Karpas-422 (cell line): Measurements from ENCODE around the gene USP24. TPM values are rescaled to one million over a fixed set of nuclear protein-coding genes. Genes with fewer than 3 reads are reported as not detected.

ENCODE experiments used
- DNase-seq: peaks from one replicate; pipeline ENCODE4 v3.0.0-alpha.2; 2015
- H2AFZ ChIP-seq: fragments of 200-600 bp; sonication (generic); 2 replicates; pipeline ENCODE4 v1.6.1; 2014; ENCODE audit warnings: antibody characterized with exemption, low read length, mixed read lengths
- H3K27ac ChIP-seq: fragments of 200-600 bp; sonication (generic); 2 replicates; pipeline ENCODE4 v1.5.1; 2014; ENCODE audit warnings: mild to moderate bottlenecking, low read length, moderate library complexity
- H3K27me3 ChIP-seq: fragments of 200-600 bp; sonication (generic); 2 replicates; pipeline ENCODE4 v1.6.1; 2014; ENCODE audit warnings: low read length, mixed read lengths
- H3K36me3 ChIP-seq: fragments of 200-600 bp; sonication (generic); 2 replicates; pipeline ENCODE4 v1.6.1; 2014; ENCODE audit warnings: low read length, mixed read lengths; ENCODE audit not compliant: insufficient read depth
- H3K4me1 ChIP-seq: fragments of 200-600 bp; sonication (generic); 2 replicates; pipeline ENCODE4 v1.6.1; 2014; ENCODE audit warnings: mild to moderate bottlenecking, low read length, mixed read lengths
- H3K4me2 ChIP-seq: fragments of 200-600 bp; sonication (generic); 2 replicates; pipeline ENCODE4 v1.6.1; 2014; ENCODE audit warnings: low read length, low read depth, mild to moderate bottlenecking; ENCODE audit not compliant: poor library complexity, severe bottlenecking
- H3K4me3 ChIP-seq: fragments of 200-600 bp; sonication (generic); 2 replicates; pipeline ENCODE4 v1.5.1; 2014; ENCODE audit warnings: mild to moderate bottlenecking, antibody characterized with exemption, low read length, mixed read lengths
- H3K79me2 ChIP-seq: fragments of 200-600 bp; sonication (generic); 2 replicates; pipeline ENCODE4 v1.6.1; 2014; ENCODE audit warnings: mild to moderate bottlenecking, low read length, mixed read lengths
- H3K9ac ChIP-seq: fragments of 200-600 bp; sonication (generic); 2 replicates; pipeline ENCODE4 v1.6.0; 2014; ENCODE audit warnings: low read length
- H3K9me2 ChIP-seq: fragments of 200-600 bp; sonication (generic), shearing (Covaris generic); replicated peaks from 2 replicates; pipeline ENCODE4 v1.6.0; 2014; ENCODE audit warnings: mild to moderate bottlenecking, low read length, moderate library complexity; ENCODE audit not compliant: insufficient read depth
- H3K9me3 ChIP-seq: fragments of 300-700, 200-600 bp; sonication (generic); 2 replicates; pipeline ENCODE4 v1.6.1; 2014; ENCODE audit warnings: low read length, mixed read lengths
- H4K20me1 ChIP-seq: fragments of 200-600 bp; sonication (generic); 2 replicates; pipeline ENCODE4 v1.6.1; 2014; ENCODE audit warnings: mild to moderate bottlenecking, antibody characterized with exemption, low read length, low read depth; ENCODE audit not compliant: insufficient read depth
- total RNA-seq: library from RNA; depleted of rRNA; stranded (reverse); fragments of >200 nt; shearing (Covaris generic); gene quantifications from 2 replicates; pipeline ENCODE4 v1.2.3, GENCODE V29; 2014; ENCODE audit warnings: low replicate concordance

USP24 gene
- total RNA-seq, 1 experiment from 2014 or later = 89.8 TPM

GRCh38 chr1:55071477-55071876 is 143.7 kb downstream of the USP24 start:
- Histone ChIP-seq H3K27me3 (no peaks in the 10 kb centered on the region), H3K27ac (no peak overlapping the region), H3K4me2 (no peak overlapping the region), H3K4me1 (no peaks in the 10 kb centered on the region), H2AFZ (no peak overlapping the region), H3K9me2 (no peaks in the 10 kb centered on the region), H4K20me1 (no peaks in the 10 kb centered on the region), H3K36me3 (peaks cover 50% of the 10 kb centered on the region; the same call in 1 of the 2 replicates), H3K79me2 (no peaks in the 10 kb centered on the region), H3K9me3 (no peaks in the 10 kb centered on the region), H3K9ac (no peak overlapping the region), H3K4me3 (no peak overlapping the region)
- no peak for DNase-seq

DNA sequence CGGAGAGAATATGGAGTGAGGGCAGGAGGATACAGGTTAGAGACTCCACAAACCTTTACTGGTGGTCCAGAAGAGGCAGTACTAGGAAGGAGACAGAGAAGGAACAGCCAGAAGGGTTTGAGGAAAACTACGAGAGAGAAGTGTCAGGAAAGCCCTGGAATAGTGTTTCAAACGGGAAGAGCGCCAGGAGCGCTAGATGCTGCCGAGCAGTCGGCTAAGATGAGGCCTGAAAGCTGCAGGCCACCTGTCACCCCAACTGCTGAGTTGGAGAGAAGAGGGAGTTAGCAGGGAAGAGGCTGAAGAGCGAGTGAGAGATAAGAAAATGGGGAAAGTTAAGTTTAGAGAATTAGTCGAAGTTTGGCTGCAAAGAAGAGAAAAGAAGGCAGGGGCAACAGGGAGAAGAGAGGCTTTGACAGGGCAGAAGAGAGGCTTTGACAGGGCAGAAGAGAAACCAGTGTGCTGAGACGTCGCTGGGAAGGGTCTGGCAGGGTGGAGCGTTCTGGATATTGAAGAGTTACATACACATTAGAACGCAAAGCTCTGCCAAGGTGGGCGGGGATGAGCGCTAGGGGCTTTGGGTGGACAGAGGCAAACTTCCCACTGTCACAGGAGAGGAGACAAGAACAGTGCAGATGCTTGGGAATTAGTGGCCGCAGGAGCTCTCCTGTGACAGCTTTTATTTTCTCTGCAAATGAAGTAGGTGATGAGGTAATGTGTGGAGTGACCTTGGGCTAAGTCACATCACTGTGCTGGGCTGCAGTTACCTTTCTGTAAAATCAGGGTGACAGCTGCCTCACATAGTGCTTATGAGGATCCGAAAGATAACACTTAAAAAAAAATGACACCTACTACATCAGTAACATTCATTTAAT is 144.6 kb downstream of the USP24 start:
- Histone ChIP-seq H3K4me1 (no peaks in the 10 kb centered on the region), H3K27me3 (no peaks in the 10 kb centered on the region), H3K9me3 (no peaks in the 10 kb centered on the region), H3K4me3 (no peak overlapping the region), H3K4me2 (no peak overlapping the region), H3K9me2 (no peaks in the 10 kb centered on the region), H3K36me3 (peaks cover 47% of the 10 kb centered on the region; the same call in 1 of the 2 replicates), H2AFZ (no peak overlapping the region), H3K27ac (no peak overlapping the region), H3K9ac (no peak overlapping the region), H4K20me1 (no peaks in the 10 kb centered on the region), H3K79me2 (no peaks in the 10 kb centered on the region)
- DNase-seq = no peak

- Histone ChIP-seq H3K9me2 (no peaks in the 10 kb centered on the region), H3K9me3 (no peaks in the 10 kb centered on the region), H3K4me2 (no peak overlapping the region), H3K79me2 (no peaks in the 10 kb centered on the region), H3K4me3 (no peak overlapping the region), H3K9ac (no peak overlapping the region), H3K4me1 (peaks cover 6% of the 10 kb centered on the region; the same call in 1 of the 2 replicates), H3K27ac (no peak overlapping the region), H3K27me3 (no peaks in the 10 kb centered on the region), H4K20me1 (no peaks in the 10 kb centered on the region), H3K36me3 (peaks cover 43% of the 10 kb centered on the region; the same call in 1 of the 2 replicates), H2AFZ (no peak overlapping the region)
- DNase-seq = no peak
These were observed 145.9 kb downstream of the USP24 start for GRCh38 chr1:55069280-55069679.

GRCh38 chr1:55068638-55069037 is 146.5 kb downstream of the USP24 start:
- Histone ChIP-seq H3K9ac (no peak overlapping the region), H3K4me3 (no peak overlapping the region), H3K27ac (no peak overlapping the region), H3K9me3 (no peaks in the 10 kb centered on the region), H3K4me2 (no peak overlapping the region), H3K27me3 (no peaks in the 10 kb centered on the region), H3K79me2 (no peaks in the 10 kb centered on the region), H3K9me2 (no peaks in the 10 kb centered on the region), H2AFZ (no peak overlapping the region), H3K4me1 (peaks cover 9% of the 10 kb centered on the region; the same call in 1 of the 2 replicates), H4K20me1 (no peaks in the 10 kb centered on the region), H3K36me3 (peaks cover 41% of the 10 kb centered on the region; the same call in 1 of the 2 replicates)
- no peak for DNase-seq

DNA sequence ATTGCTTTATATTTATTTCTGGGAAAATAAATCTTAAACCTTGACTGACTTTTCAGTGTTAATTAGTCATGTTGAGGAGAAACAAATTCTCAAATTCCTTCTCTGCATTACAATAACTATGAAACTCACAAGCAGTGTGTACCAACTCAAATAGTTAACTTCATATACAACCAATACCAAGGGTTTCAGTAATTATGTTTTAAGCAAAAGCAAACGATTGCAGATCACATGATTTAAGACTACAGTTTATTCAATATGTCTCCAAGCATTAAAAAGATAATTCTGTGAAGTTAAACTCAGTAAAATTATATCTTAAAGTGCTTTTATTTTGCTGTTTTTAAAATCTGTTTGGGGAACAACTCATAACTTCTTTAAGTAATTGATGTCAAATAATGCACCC is 147.2 kb downstream of the USP24 start:
- H3K4me1 ChIP-seq = peaks cover 9% of the 10 kb centered on the region; the same call in 1 of the 2 replicates
- no peak overlapping the region for H3K4me3 ChIP-seq
- H3K79me2 ChIP-seq = no peaks in the 10 kb centered on the region
- H3K4me2 ChIP-seq = no peak overlapping the region
- no peak overlapping the region for H3K27ac ChIP-seq
- no peaks in the 10 kb centered on the region for H3K9me3 ChIP-seq
- no peaks in the 10 kb centered on the region for H4K20me1 ChIP-seq
- H3K9ac ChIP-seq = no peak overlapping the region
- peaks cover 36% of the 10 kb centered on the region; the same call in 1 of the 2 replicates for H3K36me3 ChIP-seq
- H2AFZ ChIP-seq = no peak overlapping the region
- H3K9me2 ChIP-seq = no peaks in the 10 kb centered on the region
- no peak for DNase-seq
- no peaks in the 10 kb centered on the region for H3K27me3 ChIP-seq

GRCh38 chr1:55067022-55067778 is 148.0 kb downstream of the USP24 start:
- H3K9me3 ChIP-seq = no peaks in the 10 kb centered on the region
- no peak overlapping the region for H2AFZ ChIP-seq
- no peak overlapping the region for H3K4me2 ChIP-seq
- no peak overlapping the region for H3K4me3 ChIP-seq
- no peak overlapping the region for H3K27ac ChIP-seq
- peaks cover 9% of the 10 kb centered on the region; the same call in 1 of the 2 replicates for H3K4me1 ChIP-seq
- H3K9ac ChIP-seq = no peak overlapping the region
- no peaks in the 10 kb centered on the region for H3K79me2 ChIP-seq
- no peaks in the 10 kb centered on the region for H3K27me3 ChIP-seq
- DNase-seq = no peak
- no peaks in the 10 kb centered on the region for H3K9me2 ChIP-seq
- H3K36me3 ChIP-seq = peaks cover 30% of the 10 kb centered on the region; the same call in 1 of the 2 replicates
- H4K20me1 ChIP-seq = no peaks in the 10 kb centered on the region

- Histone ChIP-seq H3K27ac (no peak overlapping the region), H3K9me3 (no peaks in the 10 kb centered on the region), H3K4me2 (no peak overlapping the region), H3K79me2 (no peaks in the 10 kb centered on the region), H3K4me1 (peaks cover 9% of the 10 kb centered on the region; the same call in 1 of the 2 replicates), H3K4me3 (no peak overlapping the region), H3K9me2 (no peaks in the 10 kb centered on the region), H3K36me3 (peaks cover 25% of the 10 kb centered on the region; the same call in 1 of the 2 replicates), H2AFZ (no peak overlapping the region), H3K9ac (no peak overlapping the region), H4K20me1 (no peaks in the 10 kb centered on the region), H3K27me3 (no peaks in the 10 kb centered on the region)
- no peak for DNase-seq
These were observed 149.5 kb downstream of the USP24 start for GRCh38 chr1:55065648-55066047.

- no peak overlapping the region for H3K4me3 ChIP-seq
- DNase-seq = no peak
- peaks cover 17% of the 10 kb centered on the region; the same call in 1 of the 2 replicates for H3K36me3 ChIP-seq
- no peak overlapping the region for H3K27ac ChIP-seq
- H3K9ac ChIP-seq = no peak overlapping the region
- no peaks in the 10 kb centered on the region for H3K27me3 ChIP-seq
- H4K20me1 ChIP-seq = no peaks in the 10 kb centered on the region
- H3K9me3 ChIP-seq = no peaks in the 10 kb centered on the region
- H3K4me1 ChIP-seq = peaks cover 9% of the 10 kb centered on the region; the same call in 1 of the 2 replicates
- no peak overlapping the region for H2AFZ ChIP-seq
- no peak overlapping the region for H3K4me2 ChIP-seq
- H3K9me2 ChIP-seq = no peaks in the 10 kb centered on the region
- H3K79me2 ChIP-seq = no peaks in the 10 kb centered on the region
These were observed 150.3 kb downstream of the USP24 start for GRCh38 chr1:55064861-55065263.
